GM12801 (cell line): ENCODE measurements around the gene SERINC5.

Experiments used
- TF ChIP-seq, protein P1 (sequence below): IDR thresholded peaks from one replicate; pipeline ENCODE4 v1.5.1; 2011; ENCODE audit warnings: control low read depth; ENCODE audit not compliant: insufficient read length; ENCODE audit errors: extremely low read depth

The SERINC5 gene

DNA sequence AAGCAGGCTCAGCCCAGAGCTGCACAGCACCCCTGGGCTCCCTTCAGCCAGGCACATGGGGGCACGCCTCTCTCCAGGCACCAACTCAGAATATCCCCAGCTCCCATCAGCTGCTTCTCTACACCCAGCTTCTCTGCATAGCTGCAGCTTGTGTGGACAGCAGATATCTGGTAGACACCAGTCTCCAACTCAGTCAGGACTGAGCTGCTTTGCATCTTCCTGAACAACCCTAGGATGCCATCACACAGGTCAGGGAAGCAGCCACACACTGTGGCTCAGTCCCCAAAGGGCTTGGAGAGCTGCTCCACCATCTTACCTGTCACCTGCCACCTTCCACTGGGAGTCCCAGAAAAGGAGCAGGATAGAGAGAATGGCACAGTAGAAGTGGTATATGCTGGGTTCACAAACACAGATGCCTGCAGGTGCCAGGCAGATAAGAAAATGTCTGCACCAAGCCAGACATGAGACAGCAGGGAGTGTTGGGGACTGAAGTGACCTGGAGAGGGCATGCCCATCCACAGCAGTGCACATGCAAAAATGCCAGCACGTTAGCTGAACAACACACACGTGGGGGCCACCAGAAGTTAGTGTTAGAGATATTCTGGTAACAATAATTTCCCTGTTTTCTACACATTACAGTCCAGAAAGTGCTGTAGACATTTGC is 178.7 kb downstream of the SERINC5 start:
- TF ChIP-seq, protein P1, sequence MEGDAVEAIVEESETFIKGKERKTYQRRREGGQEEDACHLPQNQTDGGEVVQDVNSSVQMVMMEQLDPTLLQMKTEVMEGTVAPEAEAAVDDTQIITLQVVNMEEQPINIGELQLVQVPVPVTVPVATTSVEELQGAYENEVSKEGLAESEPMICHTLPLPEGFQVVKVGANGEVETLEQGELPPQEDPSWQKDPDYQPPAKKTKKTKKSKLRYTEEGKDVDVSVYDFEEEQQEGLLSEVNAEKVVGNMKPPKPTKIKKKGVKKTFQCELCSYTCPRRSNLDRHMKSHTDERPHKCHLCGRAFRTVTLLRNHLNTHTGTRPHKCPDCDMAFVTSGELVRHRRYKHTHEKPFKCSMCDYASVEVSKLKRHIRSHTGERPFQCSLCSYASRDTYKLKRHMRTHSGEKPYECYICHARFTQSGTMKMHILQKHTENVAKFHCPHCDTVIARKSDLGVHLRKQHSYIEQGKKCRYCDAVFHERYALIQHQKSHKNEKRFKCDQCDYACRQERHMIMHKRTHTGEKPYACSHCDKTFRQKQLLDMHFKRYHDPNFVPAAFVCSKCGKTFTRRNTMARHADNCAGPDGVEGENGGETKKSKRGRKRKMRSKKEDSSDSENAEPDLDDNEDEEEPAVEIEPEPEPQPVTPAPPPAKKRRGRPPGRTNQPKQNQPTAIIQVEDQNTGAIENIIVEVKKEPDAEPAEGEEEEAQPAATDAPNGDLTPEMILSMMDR: no peak

DNA sequence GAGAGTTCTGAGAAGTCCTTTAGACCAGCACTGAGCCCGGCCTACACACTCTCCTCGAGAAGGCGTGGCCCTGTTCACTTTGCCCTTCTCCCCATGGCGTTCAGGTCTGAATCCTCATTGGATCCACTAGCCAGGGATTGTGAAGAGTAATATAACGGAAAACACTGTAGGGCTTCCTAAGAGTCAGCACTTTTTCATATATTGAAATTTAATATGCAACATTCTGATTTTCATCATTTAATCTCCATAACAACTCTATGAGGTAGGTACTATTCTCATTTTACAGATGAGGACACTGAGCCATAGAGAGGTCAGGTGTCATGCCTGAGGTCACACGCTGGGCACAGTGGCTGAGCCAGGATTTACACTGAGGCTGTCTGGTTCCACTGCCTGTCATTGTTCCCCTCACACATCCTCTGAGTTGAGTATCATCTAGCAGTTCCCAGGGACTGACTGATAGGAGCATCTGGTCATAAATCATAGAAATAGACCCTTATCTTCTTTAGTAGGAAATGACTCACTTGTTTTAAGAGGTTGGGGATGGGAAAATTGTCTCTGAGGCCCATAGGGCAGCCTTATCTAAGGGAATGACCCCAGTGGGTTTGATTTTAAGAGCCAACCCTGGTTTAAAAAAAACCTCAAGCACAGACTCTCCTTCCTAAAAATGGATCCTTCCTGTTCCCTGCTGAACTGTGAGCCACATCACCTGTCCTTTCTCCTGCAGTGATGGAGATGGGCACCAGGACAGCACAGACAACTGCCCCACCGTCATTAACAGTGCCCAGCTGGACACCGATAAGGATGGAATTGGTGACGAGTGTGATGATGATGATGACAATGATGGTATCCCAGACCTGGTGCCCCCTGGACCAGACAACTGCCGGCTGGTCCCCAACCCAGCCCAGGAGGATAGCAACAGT is 179.5 kb downstream of the SERINC5 start:
- TF ChIP-seq, protein P1: no peak

DNA sequence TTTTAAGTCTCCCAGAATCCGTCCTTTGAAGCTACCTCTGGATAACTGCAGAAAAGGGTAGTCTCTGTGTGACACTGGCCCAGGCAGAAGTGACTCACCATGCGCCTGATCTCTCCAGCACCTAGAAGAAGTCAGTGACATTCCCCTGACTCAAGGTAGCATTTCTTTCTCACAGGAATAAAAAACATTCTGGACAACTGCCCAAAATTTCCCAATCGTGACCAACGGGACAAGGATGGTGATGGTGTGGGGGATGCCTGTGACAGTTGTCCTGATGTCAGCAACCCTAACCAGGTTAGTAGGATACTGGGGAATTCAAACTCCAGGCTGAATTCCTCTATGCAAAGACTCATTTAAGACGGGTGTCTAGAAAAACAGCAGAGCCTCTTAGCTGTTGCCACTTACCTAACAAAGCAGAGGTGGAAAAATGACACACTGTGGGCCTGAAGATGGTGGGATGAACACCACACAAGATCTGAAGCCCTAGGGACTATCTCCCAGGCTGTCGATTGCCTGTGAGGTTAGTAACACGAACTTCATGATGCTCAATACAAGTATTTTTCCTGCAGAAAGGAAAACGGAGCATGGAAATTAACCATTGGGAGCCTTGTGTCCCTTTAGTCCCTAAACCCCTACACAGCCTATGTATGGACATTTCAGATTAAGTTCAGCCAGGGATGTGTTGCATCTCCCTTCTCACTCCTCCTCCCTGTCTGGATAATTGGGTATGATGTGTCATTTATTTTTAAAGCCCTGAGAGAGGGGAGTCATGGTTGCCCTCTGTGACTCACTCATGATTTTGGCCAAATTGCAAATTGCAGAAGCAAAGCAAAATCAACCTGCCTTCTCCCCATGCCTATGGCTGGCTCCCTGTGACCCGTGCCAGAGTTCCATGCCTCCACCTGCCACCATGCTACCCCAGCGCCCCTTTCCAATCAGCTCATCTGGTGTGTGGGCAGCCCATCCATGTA is 183.5 kb downstream of the SERINC5 start:
- TF ChIP-seq, protein P1: no peak

DNA sequence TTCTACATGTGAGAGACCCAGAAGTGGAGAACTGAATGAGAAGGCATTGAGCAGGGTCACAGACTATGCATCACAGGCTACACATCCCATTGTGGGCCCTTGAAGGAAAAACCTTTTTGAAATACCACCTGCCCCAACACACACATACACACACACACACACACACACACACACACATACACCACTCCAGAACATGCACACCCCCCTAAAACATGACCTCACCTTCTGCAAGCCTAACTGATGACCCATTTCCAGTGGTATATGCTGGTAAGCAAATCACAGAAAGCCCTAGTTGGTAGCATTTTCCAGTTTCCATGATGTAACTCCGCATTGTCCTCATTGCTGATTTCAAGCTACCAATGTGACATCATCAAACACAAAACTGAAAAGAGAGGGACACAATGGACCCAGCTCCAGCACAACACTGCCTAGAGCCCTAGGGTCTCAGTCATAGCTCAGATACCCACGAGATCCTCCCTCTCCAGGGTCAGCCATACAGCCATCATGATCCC is 184.3 kb downstream of the SERINC5 start:
- TF ChIP-seq, protein P1: no peak

DNA sequence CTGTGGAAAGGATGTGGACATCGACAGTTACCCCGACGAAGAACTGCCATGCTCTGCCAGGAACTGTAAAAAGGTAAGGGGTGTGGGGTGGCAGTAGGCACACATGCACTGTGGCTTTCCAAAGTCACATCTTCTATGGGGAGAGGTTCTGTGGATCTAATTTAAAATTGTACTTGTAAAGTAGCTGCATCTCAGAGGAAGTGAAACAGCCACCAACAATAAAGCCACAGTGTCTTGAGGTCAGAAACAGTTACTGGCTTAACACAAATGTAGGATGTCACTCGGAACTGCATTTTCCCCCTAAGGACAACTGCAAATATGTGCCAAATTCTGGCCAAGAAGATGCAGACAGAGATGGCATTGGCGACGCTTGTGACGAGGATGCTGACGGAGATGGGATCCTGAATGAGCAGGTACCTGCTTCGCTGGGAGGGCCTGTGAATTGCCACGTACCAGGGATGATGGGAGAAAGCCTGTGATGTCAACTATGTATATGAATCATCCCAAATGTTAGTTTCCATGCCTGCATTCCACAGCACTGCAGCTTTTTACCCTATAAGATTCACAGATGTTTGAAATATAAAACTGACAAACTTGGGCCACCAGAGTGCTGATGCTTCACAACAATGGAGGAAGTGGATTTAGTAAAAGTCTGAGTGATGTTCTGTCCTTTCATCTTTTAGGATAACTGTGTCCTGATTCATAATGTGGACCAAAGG is 185.4 kb downstream of the SERINC5 start:
- TF ChIP-seq, protein P1: no peak

DNA sequence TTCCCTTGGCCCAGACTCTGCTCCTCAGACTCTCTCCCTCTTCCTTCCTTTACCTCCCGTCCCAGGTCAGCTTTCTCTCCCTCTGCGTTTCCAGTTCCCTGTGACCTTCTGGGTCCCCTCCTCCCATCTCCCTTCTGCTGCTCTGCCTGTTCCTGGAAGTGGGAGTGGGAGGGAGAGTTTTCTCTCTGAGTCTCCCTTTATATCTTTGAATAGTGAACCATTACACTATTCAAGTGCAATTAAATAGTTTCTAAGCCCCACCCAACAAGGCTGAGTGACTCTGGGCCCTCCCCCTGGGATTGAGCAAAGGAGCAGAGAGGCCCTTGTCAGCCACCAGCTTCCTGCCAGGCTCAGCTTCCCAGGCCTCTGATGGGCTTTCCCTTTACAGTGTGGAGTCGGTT is 185.9 kb downstream of the SERINC5 start:
- TF ChIP-seq, protein P1: no peak
